ENCODE measurements around the gene DLG2.
"Not testable (repeated sequence)": the region's sequence is repeated elsewhere in the genome, so short reads cannot be mapped to it uniquely, and the experiment has no call there.

Gene DLG2

GRCh38 chr11:85307366-85307765, 319.8 kb downstream of the DLG2 start:
- no peak for DNase-seq

- no peak for DNase-seq
Observed at GRCh38 chr11:85301895-85302678, 325.1 kb downstream of the DLG2 start.

- peak; percentile 49 for DNase-seq
Observed at GRCh38 chr11:85299258-85299942, 327.7 kb downstream of the DLG2 start.

- no peak for DNase-seq
Observed at GRCh38 chr11:85295694-85296271, 331.4 kb downstream of the DLG2 start.

GRCh38 chr11:85281550-85281949, 345.6 kb downstream of the DLG2 start:
- DNase-seq: no peak

- DNase-seq: no peak
Observed at GRCh38 chr11:85279267-85279666, 347.9 kb downstream of the DLG2 start.

- no peak for DNase-seq
Observed at GRCh38 chr11:85277693-85278092, 349.5 kb downstream of the DLG2 start.

GRCh38 chr11:85276332-85276731, 350.8 kb downstream of the DLG2 start:
- no peak for DNase-seq

GRCh38 chr11:85270315-85270714, 356.8 kb downstream of the DLG2 start:
- DNase-seq: not testable (repeated sequence)

- DNase-seq: no peak
Observed at GRCh38 chr11:85269109-85269508, 358.0 kb downstream of the DLG2 start.

GRCh38 chr11:85266646-85267045, 360.5 kb downstream of the DLG2 start:
- no peak for DNase-seq

GRCh38 chr11:85263328-85263727, 363.8 kb downstream of the DLG2 start:
- no peak for DNase-seq

- DNase-seq: no peak
Observed at GRCh38 chr11:85257837-85258236, 369.3 kb downstream of the DLG2 start.

GRCh38 chr11:85256433-85256832, 370.7 kb downstream of the DLG2 start:
- no peak for DNase-seq

GRCh38 chr11:85249482-85249881, 377.7 kb downstream of the DLG2 start:
- no peak for DNase-seq

GRCh38 chr11:85247797-85248196, 379.3 kb downstream of the DLG2 start:
- no peak for DNase-seq

- no peak for DNase-seq
Observed at GRCh38 chr11:85238906-85239305, 388.2 kb downstream of the DLG2 start.

- not testable (repeated sequence) for DNase-seq
Observed at GRCh38 chr11:85238038-85238437, 389.1 kb downstream of the DLG2 start.

- DNase-seq: no peak
Observed at GRCh38 chr11:85236211-85236610, 390.9 kb downstream of the DLG2 start.

- no peak for DNase-seq
Observed at GRCh38 chr11:85232559-85232958, 394.6 kb downstream of the DLG2 start.

GRCh38 chr11:85231588-85231987, 395.6 kb downstream of the DLG2 start:
- DNase-seq: no peak

- not testable (repeated sequence) for DNase-seq
Observed at GRCh38 chr11:85229723-85230122, 397.4 kb downstream of the DLG2 start.

GRCh38 chr11:85196968-85197367, 430.2 kb downstream of the DLG2 start:
- DNase-seq: no peak

- no peak for DNase-seq
Observed at GRCh38 chr11:85195934-85196333, 431.2 kb downstream of the DLG2 start.

Measured in SHP77 treated with DMSO at 0.1 percent for 48 hours (cell line).